WTC11 (cell line): ENCODE results near the gene TAF4. TPM values are rescaled to one million over a fixed set of nuclear protein-coding genes. Genes with fewer than 3 reads are reported as not detected.

Source experiments
- ATF2 ChIP-seq: sonication (generic); formaldehyde crosslinking; IDR thresholded peaks from 2 replicates; pipeline ENCODE4 v1.8.1; 2022; ENCODE audit warnings: low read depth, missing genetic modification reagents, borderline replicate concordance
- ATF3 ChIP-seq: sonication (generic); formaldehyde crosslinking; conservative IDR thresholded peaks from 2 replicates; pipeline ENCODE4 v1.8.1; 2022; ENCODE audit warnings: mild to moderate bottlenecking, missing genetic modification reagents
- CBFB ChIP-seq: sonication (generic); formaldehyde crosslinking; IDR thresholded peaks from 2 replicates; pipeline ENCODE4 v1.8.1; 2022; ENCODE audit warnings: mild to moderate bottlenecking, low read depth, missing genetic modification reagents
- ERG ChIP-seq: fragments of 250-450 bp; sonication (Bioruptor Pico); IDR thresholded peaks from 2 replicates; pipeline ENCODE4 v1.8.0; 2021; ENCODE audit warnings: mild to moderate bottlenecking
- FOXP4 ChIP-seq: sonication (generic); formaldehyde crosslinking; IDR thresholded peaks from 2 replicates; pipeline ENCODE4 v1.8.0; 2022; ENCODE audit warnings: mild to moderate bottlenecking, missing genetic modification reagents
- GRHL2 ChIP-seq: fragments of 250-450 bp; sonication (Bioruptor Pico); IDR thresholded peaks from 2 replicates; pipeline ENCODE4 v1.8.0; 2022; ENCODE audit warnings: mild to moderate bottlenecking, moderate library complexity; ENCODE audit not compliant: insufficient replicate concordance, severe bottlenecking
- HMGXB4 ChIP-seq: sonication (generic); formaldehyde crosslinking; IDR thresholded peaks from 2 replicates; pipeline ENCODE4 v1.8.1; 2023; ENCODE audit warnings: mild to moderate bottlenecking, moderate library complexity, missing genetic modification reagents
- NR3C1 ChIP-seq: sonication (generic); formaldehyde crosslinking; conservative IDR thresholded peaks from 2 replicates; pipeline ENCODE4 v1.8.1; 2023; ENCODE audit warnings: low read depth, mild to moderate bottlenecking, missing genetic modification reagents
- OVOL2 ChIP-seq: fragments of 250-450 bp; sonication (Bioruptor Pico); IDR thresholded peaks from 2 replicates; pipeline ENCODE4 v1.9.0; 2021; ENCODE audit warnings: mild to moderate bottlenecking, borderline replicate concordance
- PREB ChIP-seq: sonication (generic); formaldehyde crosslinking; IDR thresholded peaks from 2 replicates; pipeline ENCODE4 v1.8.1; 2022; ENCODE audit warnings: mild to moderate bottlenecking, missing genetic modification reagents, moderate library complexity, borderline replicate concordance
- SMAD3 ChIP-seq: sonication (generic); formaldehyde crosslinking; IDR thresholded peaks from 2 replicates; pipeline ENCODE4 v1.8.0; 2022; ENCODE audit warnings: missing genetic modification reagents, mild to moderate bottlenecking, borderline replicate concordance
- SP1 ChIP-seq: sonication (generic); formaldehyde crosslinking; conservative IDR thresholded peaks from 2 replicates; pipeline ENCODE4 v1.8.1; 2022; ENCODE audit warnings: missing genetic modification reagents
- TCF7 ChIP-seq: sonication (generic); formaldehyde crosslinking; IDR thresholded peaks from 2 replicates; pipeline ENCODE4 v1.8.0; 2022; ENCODE audit warnings: mild to moderate bottlenecking, low read depth, missing genetic modification reagents, moderate library complexity
- USF1 ChIP-seq: sonication (generic); formaldehyde crosslinking; IDR thresholded peaks from 2 replicates; pipeline ENCODE4 v1.8.0; 2022; ENCODE audit warnings: mild to moderate bottlenecking, missing genetic modification reagents
- ZNF121 ChIP-seq: sonication (generic); formaldehyde crosslinking; IDR thresholded peaks from 2 replicates; pipeline ENCODE4 v1.8.0; 2023; ENCODE audit warnings: missing genetic modification reagents
- ZNF138 ChIP-seq: sonication (generic); formaldehyde crosslinking; conservative IDR thresholded peaks from 2 replicates; pipeline ENCODE4 v1.8.1; 2022; ENCODE audit warnings: mild to moderate bottlenecking, moderate library complexity, missing genetic modification reagents
- ZNF423 ChIP-seq: fragments of 250-450 bp; sonication (Bioruptor Pico); IDR thresholded peaks from 2 replicates; pipeline ENCODE4 v2.1.2; 2022; ENCODE audit warnings: mild to moderate bottlenecking, moderate library complexity
- total RNA-seq: library from RNA; stranded (reverse); gene quantifications from 3 replicates; pipeline ENCODE4 v1.2.3, GENCODE V29; 2021
- TF ChIP-seq, protein P1 (sequence below): sonication (generic); formaldehyde crosslinking; IDR thresholded peaks from 2 replicates; pipeline ENCODE4 v1.8.1; 2022; ENCODE audit warnings: missing genetic modification reagents, borderline replicate concordance
- TF ChIP-seq, protein P2 (sequence below): sonication (generic); formaldehyde crosslinking; IDR thresholded peaks from 2 replicates; pipeline ENCODE4 v1.8.0; 2022; ENCODE audit warnings: missing genetic modification reagents
- TF ChIP-seq, protein P3 (sequence below): sonication (generic); formaldehyde crosslinking; IDR thresholded peaks from 2 replicates; pipeline ENCODE4 v1.8.1; 2023; ENCODE audit warnings: mild to moderate bottlenecking, missing genetic modification reagents, moderate library complexity

The TAF4 gene
- total RNA-seq, 1 experiment from 2014 or later, result 34.4 TPM

DNA sequence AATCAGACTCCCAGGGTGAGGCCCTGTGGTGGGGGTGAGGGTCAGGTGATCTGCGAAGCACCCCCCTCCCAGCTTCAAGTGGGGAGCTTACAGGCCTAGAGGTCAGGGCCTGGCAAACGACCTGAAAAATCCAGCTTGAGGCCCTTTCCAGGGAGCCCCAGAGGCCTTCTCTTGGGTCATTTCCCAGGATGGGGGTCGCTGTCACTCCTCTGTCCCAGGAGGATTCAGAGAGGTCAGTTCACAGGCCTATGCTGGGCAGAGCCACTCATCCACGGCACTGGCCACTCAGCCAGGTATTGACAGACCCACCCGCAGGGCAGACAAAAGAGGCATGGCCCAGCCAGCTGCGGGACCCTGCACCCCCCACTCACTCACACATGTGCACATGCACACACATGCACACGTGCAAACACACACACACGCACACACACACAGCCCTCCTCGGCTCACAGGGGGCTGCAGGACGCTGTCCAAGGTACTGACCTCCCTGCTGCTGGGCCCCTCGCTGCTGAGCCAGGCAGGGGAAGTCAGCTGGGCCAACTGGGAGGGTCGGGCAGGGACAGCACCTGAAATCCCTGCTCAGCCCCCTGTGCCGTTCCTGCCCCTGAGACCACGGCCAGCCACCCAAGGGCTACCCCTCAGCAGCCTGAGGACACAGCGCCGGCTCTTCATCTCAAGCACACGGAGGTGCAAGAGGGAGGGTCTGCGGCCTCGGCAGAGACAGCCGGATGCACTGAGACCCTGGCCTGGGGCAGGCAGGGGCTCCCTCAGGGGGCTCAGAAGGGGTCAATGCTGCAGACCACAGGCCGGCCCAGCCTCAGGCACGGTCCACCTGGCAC lies 113.8 kb downstream of the TAF4 start (continued):
- TF ChIP-seq, protein P1, sequence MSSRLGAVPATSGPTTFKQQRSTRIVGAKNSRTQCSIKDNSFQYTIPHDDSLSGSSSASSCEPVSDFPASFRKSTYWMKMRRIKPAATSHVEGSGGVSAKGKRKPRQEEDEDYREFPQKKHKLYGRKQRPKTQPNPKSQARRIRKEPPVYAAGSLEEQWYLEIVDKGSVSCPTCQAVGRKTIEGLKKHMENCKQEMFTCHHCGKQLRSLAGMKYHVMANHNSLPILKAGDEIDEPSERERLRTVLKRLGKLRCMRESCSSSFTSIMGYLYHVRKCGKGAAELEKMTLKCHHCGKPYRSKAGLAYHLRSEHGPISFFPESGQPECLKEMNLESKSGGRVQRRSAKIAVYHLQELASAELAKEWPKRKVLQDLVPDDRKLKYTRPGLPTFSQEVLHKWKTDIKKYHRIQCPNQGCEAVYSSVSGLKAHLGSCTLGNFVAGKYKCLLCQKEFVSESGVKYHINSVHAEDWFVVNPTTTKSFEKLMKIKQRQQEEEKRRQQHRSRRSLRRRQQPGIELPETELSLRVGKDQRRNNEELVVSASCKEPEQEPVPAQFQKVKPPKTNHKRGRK, result 0 out of 2 replicates have a peak, but pooled peaks have one; percentile 74
- TF ChIP-seq ATF2 (CRISPR knock-in tag), result peak; percentile 85
- peak; percentile 96 for TF ChIP-seq SMAD3 (CRISPR knock-in tag)
- peak; percentile 95 for TF ChIP-seq PREB (CRISPR knock-in tag)
- TF ChIP-seq ATF3, result no peak; the same call in 1 of the 2 replicates
- TF ChIP-seq CBFB (CRISPR knock-in tag), result 0 out of 2 replicates have a peak, but pooled peaks have one; percentile 84
- peak; percentile 97 for TF ChIP-seq NR3C1 (CRISPR knock-in tag)
- no peak for TF ChIP-seq GRHL2 (CRISPR knock-in tag)
- peak; percentile 97 for TF ChIP-seq TCF7 (CRISPR knock-in tag)
- TF ChIP-seq SP1 (CRISPR knock-in tag), result peak; percentile 72
- peak; percentile 77; the same call in 1 of the 2 replicates for TF ChIP-seq USF1 (CRISPR knock-in tag)
- TF ChIP-seq ZNF423 (CRISPR knock-in tag), result no peak
- no peak for TF ChIP-seq OVOL2
- TF ChIP-seq FOXP4 (CRISPR knock-in tag), result peak; percentile 99
- no peak for TF ChIP-seq ERG (CRISPR knock-in tag)
- TF ChIP-seq HMGXB4 (CRISPR knock-in tag), result no peak
- TF ChIP-seq, protein P2, sequence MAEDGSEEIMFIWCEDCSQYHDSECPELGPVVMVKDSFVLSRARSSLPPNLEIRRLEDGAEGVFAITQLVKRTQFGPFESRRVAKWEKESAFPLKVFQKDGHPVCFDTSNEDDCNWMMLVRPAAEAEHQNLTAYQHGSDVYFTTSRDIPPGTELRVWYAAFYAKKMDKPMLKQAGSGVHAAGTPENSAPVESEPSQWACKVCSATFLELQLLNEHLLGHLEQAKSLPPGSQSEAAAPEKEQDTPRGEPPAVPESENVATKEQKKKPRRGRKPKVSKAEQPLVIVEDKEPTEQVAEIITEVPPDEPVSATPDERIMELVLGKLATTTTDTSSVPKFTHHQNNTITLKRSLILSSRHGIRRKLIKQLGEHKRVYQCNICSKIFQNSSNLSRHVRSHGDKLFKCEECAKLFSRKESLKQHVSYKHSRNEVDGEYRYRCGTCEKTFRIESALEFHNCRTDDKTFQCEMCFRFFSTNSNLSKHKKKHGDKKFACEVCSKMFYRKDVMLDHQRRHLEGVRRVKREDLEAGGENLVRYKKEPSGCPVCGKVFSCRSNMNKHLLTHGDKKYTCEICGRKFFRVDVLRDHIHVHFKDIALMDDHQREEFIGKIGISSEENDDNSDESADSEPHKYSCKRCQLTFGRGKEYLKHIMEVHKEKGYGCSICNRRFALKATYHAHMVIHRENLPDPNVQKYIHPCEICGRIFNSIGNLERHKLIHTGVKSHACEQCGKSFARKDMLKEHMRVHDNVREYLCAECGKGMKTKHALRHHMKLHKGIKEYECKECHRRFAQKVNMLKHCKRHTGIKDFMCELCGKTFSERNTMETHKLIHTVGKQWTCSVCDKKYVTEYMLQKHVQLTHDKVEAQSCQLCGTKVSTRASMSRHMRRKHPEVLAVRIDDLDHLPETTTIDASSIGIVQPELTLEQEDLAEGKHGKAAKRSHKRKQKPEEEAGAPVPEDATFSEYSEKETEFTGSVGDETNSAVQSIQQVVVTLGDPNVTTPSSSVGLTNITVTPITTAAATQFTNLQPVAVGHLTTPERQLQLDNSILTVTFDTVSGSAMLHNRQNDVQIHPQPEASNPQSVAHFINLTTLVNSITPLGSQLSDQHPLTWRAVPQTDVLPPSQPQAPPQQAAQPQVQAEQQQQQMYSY (CRISPR knock-in tag), result no peak; the same call in 1 of the 2 replicates
- TF ChIP-seq ZNF121 (CRISPR knock-in tag), result peak; percentile 59; the same call in 1 of the 2 replicates
- TF ChIP-seq, protein P3, sequence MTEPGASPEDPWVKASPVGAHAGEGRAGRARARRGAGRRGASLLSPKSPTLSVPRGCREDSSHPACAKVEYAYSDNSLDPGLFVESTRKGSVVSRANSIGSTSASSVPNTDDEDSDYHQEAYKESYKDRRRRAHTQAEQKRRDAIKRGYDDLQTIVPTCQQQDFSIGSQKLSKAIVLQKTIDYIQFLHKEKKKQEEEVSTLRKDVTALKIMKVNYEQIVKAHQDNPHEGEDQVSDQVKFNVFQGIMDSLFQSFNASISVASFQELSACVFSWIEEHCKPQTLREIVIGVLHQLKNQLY (CRISPR knock-in tag), result no peak
- no peak for TF ChIP-seq ZNF138 (CRISPR knock-in tag)
